ENCODE results near the gene FASTK.

Gene FASTK

DNA sequence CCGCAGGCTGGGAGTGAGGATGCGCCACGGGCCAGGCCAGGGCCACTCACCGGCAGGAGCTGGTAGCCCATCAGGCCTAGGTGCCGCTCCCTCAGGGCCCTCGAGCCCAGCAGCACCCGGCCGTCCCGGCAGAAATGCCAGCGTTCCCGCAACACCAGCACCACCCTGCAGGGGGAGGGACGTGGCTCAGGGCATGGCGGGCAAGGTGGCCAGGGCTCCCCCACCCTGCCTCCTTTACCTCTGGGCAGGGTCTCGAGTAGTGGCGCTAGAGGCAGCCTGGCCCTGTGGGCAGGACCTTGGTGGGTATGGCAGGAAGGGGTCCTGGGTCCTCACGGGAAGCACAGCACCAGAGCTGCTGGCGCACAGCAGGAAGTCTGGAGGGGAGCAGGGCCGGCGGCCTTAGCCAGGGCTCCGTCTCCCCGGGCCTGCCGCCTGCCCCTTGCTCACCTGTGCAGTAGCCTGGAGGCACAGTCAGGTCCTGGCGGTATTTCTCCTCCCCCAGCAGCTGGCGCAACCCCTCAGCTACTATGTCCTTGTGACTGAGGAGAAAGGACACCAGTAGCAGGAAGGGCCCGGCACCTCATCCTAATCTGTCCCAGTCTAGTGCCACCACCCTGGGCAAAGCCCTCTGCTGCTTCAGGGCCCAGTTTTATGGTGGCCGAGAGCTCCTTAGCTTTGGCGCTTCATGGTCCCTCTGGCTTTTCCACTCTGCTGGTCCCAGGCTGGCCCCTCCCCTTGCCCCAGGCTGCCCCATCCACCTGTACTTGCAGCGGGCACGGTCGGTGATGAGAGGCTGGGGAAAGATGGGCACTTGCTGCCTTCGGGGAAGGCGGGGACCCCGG, 3.5 kb downstream of the FASTK start:
- Histone ChIP-seq H3F3A (ENCODE audit: insufficient read depth) (peaks cover 10% of the 10 kb centered on the region; the same call in 1 of the 2 replicates), H3K4me2 (ENCODE audit: low read depth, low read length, poor library complexity, severe bottlenecking) (no peak overlapping the region), H3K4me3 (ENCODE audit: insufficient read depth, low read length, poor library complexity, severe bottlenecking) (no peak overlapping the region), H3K9me3 (ENCODE audit: insufficient read depth, low read length) (no peaks in the 10 kb centered on the region), H3K79me2 (ENCODE audit: insufficient read depth, low read length) (peaks cover 18% of the 10 kb centered on the region; the same call in 1 of the 2 replicates), H2AFZ (ENCODE audit: low read depth, low read length, severe bottlenecking) (no peak overlapping the region), H3K27me3 (ENCODE audit: low read length) (no peaks in the 10 kb centered on the region), H4K20me1 (ENCODE audit: low read depth, low read length) (no peaks in the 10 kb centered on the region), H3K27ac (ENCODE audit: low read depth, low read length) (no peak overlapping the region), H3K9ac (ENCODE audit: low read length) (no peak overlapping the region), H3K36me3 (ENCODE audit: low read length) (no peaks in the 10 kb centered on the region), H3K9me2 (replicated peaks; ENCODE audit: insufficient read depth, low read length) (no peaks in the 10 kb centered on the region)
- TF ChIP-seq CTCF (IDR thresholded peaks at IDR 0.05; ENCODE audit: insufficient read depth, low read length, poor library complexity, severe bottlenecking) = no peak
- no peak for TF ChIP-seq EZH2phosphoT487 (conservative IDR thresholded peaks at IDR 0.05; ENCODE audit: low read length)

DNA sequence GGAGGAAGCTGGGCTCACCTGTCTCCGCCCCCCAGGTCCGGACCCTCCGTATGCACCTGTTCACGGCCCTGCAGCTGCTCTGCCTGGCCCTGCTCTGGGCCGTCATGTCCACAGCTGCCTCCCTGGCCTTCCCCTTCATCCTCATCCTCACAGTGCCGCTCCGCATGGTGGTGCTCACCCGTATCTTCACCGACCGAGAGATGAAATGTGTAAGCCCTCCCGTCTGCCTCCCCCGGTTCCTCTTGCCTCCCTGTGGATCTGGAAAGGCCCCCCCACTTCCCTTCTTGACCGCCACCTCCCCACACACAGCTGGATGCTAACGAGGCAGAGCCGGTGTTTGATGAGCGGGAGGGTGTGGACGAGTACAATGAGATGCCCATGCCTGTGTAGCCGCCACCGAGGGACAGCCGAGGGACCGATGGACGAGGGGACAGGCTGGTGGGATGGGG, 4.6 kb downstream of the FASTK start:
- Histone ChIP-seq H3K4me3 (ENCODE audit: insufficient read depth, low read length, poor library complexity, severe bottlenecking) (no peak overlapping the region), H2AFZ (ENCODE audit: low read depth, low read length, severe bottlenecking) (no peak overlapping the region), H3K4me2 (ENCODE audit: low read depth, low read length, poor library complexity, severe bottlenecking) (no peak overlapping the region), H3K9me2 (replicated peaks; ENCODE audit: insufficient read depth, low read length) (no peaks in the 10 kb centered on the region), H3K36me3 (ENCODE audit: low read length) (no peaks in the 10 kb centered on the region), H3F3A (ENCODE audit: insufficient read depth) (peaks cover 10% of the 10 kb centered on the region; the same call in 1 of the 2 replicates), H4K20me1 (ENCODE audit: low read depth, low read length) (no peaks in the 10 kb centered on the region), H3K27me3 (ENCODE audit: low read length) (no peaks in the 10 kb centered on the region), H3K9ac (ENCODE audit: low read length) (no peak overlapping the region), H3K9me3 (ENCODE audit: insufficient read depth, low read length) (no peaks in the 10 kb centered on the region), H3K79me2 (ENCODE audit: insufficient read depth, low read length) (peaks cover 15% of the 10 kb centered on the region; the same call in 1 of the 2 replicates), H3K27ac (ENCODE audit: low read depth, low read length) (no peak overlapping the region)
- TF ChIP-seq CTCF (IDR thresholded peaks at IDR 0.05; ENCODE audit: insufficient read depth, low read length, poor library complexity, severe bottlenecking) (no peak), EZH2phosphoT487 (conservative IDR thresholded peaks at IDR 0.05; ENCODE audit: low read length) (no peak)

DNA sequence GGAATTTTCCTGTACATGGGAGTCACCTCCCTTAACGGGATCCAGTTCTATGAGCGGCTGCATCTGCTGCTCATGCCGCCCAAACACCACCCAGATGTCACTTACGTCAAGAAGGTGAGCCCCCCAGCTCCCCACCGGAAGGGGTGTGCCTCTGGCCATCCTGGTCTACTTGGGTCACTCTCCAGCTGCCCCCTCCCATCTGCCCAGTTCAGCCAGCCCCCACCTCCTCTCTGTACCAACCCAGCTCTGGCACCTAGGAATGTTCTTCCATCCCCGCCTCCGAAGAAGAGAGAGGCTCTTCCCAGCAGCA, 5.0 kb downstream of the FASTK start:
- Histone ChIP-seq H2AFZ (ENCODE audit: low read depth, low read length, severe bottlenecking) (no peak overlapping the region), H3K4me2 (ENCODE audit: low read depth, low read length, poor library complexity, severe bottlenecking) (no peak overlapping the region), H3K36me3 (ENCODE audit: low read length) (no peaks in the 10 kb centered on the region), H3K9me3 (ENCODE audit: insufficient read depth, low read length) (no peaks in the 10 kb centered on the region), H3K27me3 (ENCODE audit: low read length) (no peaks in the 10 kb centered on the region), H3F3A (ENCODE audit: insufficient read depth) (peaks cover 10% of the 10 kb centered on the region; the same call in 1 of the 2 replicates), H4K20me1 (ENCODE audit: low read depth, low read length) (no peaks in the 10 kb centered on the region), H3K9ac (ENCODE audit: low read length) (no peak overlapping the region), H3K4me3 (ENCODE audit: insufficient read depth, low read length, poor library complexity, severe bottlenecking) (no peak overlapping the region), H3K27ac (ENCODE audit: low read depth, low read length) (no peak overlapping the region), H3K79me2 (ENCODE audit: insufficient read depth, low read length) (peaks cover 15% of the 10 kb centered on the region; the same call in 1 of the 2 replicates), H3K9me2 (replicated peaks; ENCODE audit: insufficient read depth, low read length) (no peaks in the 10 kb centered on the region)
- TF ChIP-seq CTCF (IDR thresholded peaks at IDR 0.05; ENCODE audit: insufficient read depth, low read length, poor library complexity, severe bottlenecking) (no peak), EZH2phosphoT487 (conservative IDR thresholded peaks at IDR 0.05; ENCODE audit: low read length) (no peak)

Measured in SU-DHL-6 (cell line).